Activated T-cell treated with anti-CD3 and anti-CD28 coated beads, Interleukin-2, amount 50 U/mL, for 48 hours (primary cell): ENCODE measurements around the gene SERPIND1.
A peak's percentile ranks its signal among the peaks of the same experiment; 100 is the strongest.
"Not testable (repeated sequence)": the region's sequence is repeated elsewhere in the genome, so short reads cannot be mapped to it uniquely, and the experiment has no call there.

Experiments
- DNase-seq, 2 experiments: peaks; one replicate each; pipeline ENCODE4 v3.0.0-alpha.2; 2020

Gene SERPIND1, protein sequence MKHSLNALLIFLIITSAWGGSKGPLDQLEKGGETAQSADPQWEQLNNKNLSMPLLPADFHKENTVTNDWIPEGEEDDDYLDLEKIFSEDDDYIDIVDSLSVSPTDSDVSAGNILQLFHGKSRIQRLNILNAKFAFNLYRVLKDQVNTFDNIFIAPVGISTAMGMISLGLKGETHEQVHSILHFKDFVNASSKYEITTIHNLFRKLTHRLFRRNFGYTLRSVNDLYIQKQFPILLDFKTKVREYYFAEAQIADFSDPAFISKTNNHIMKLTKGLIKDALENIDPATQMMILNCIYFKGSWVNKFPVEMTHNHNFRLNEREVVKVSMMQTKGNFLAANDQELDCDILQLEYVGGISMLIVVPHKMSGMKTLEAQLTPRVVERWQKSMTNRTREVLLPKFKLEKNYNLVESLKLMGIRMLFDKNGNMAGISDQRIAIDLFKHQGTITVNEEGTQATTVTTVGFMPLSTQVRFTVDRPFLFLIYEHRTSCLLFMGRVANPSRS

GRCh38 chr22:20773793-20774212 lies at the start of gene SERPIND1:
TSS of gene SERPIND1 (plus strand) at chr22:20774113. CDS start at chr22:20779313, 5,200 bp downstream.
- DNase-seq, result no peak

DNA sequence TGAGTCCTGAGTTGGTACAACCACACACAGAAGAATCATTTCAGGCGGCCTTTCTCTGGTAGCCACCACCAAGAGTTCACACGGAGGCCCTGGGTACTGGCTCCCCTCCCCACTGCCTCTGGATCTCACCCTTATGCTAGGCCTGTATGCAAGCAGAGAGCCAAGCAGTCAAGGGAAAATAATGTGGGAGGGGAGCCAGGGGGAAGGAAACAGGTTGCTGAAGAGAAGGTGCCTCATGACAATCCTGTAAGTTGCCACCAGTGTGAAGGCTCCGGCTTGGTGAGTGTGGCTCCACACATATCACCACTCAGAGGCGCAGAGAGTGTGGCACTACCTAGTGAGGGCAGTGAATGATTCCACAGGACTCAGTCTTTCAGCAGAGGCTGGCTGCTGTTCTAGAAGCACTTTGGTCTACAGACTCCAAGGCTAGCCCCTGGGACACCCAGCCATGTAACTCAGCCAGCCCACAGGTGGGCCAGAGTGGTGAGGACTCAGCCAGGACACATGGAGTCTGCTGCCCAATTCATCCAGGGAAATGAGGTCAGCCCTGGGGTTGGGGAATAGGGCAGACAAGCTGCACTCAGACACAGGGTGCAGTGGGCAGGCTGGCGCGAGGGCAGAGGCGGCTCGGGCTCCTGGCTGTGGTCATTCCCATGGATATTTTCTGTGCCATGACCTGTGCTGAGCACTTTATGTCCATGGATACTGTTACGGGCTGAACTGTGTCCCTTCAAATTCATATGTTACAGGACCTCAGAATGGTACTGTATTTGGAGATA lies 49.0 kb upstream of the SERPIND1 start:
- DNase-seq, result no peak

GRCh38 chr22:20725987-20726558 lies 47.8 kb upstream of the SERPIND1 start:
- DNase-seq, result no peak

GRCh38 chr22:20727118-20728015 lies 46.5 kb upstream of the SERPIND1 start:
- DNase-seq, result no peak

DNA sequence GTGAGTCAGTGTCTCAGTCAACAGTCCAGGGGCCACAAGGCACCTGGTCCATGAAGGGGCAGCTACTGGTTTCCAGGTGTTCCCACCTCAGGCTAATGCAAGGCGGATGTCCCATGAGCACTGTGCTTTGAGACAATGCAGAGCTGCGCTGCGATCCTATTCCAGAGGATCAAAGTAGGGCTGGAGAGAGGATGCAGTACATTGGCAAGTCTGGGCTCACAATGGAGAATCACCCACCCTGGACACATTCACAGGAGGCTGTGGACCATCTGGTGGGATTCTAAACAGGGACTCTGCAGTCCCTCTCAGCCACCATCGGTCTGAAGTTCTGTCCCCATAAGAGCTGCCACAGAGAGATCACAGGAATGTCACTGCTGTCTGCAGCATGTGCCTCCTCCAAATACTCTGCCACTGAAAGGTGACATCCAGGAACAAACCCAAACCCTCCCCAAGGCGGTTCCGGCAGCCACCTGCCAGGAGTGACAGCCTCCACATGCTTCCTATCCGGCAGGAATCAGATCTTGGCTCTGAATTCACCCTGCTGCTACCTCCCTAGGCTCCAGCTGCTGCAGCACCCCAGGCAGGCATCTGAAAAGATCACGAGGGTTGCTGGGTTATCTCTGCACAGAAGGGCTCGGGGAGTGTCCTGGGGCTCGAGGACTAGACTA lies 45.3 kb upstream of the SERPIND1 start:
- no peak for DNase-seq

- DNase-seq, result no peak
These were observed 44.7 kb upstream of the SERPIND1 start for GRCh38 chr22:20729194-20729593.

DNA sequence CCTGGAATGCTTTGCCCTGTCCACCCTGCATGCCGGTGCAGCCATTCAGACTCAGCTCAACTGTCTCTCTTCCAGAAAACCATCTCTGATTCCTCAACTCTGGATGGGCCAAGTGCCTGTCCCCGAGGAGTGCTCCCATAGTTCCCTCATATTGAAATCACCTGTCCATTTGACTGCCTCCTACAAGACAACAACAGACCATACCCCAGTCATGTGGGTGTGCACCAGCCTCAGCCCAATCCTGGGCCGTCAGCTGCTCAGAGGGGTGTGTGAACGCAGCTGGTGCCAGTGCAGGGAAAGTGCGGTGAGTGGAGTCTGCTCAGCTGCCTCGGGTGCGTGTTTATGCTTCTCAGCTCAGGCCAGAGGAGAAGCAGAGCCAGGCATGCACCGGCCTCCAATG lies 41.5 kb upstream of the SERPIND1 start:
- not testable (repeated sequence) for DNase-seq

DNA sequence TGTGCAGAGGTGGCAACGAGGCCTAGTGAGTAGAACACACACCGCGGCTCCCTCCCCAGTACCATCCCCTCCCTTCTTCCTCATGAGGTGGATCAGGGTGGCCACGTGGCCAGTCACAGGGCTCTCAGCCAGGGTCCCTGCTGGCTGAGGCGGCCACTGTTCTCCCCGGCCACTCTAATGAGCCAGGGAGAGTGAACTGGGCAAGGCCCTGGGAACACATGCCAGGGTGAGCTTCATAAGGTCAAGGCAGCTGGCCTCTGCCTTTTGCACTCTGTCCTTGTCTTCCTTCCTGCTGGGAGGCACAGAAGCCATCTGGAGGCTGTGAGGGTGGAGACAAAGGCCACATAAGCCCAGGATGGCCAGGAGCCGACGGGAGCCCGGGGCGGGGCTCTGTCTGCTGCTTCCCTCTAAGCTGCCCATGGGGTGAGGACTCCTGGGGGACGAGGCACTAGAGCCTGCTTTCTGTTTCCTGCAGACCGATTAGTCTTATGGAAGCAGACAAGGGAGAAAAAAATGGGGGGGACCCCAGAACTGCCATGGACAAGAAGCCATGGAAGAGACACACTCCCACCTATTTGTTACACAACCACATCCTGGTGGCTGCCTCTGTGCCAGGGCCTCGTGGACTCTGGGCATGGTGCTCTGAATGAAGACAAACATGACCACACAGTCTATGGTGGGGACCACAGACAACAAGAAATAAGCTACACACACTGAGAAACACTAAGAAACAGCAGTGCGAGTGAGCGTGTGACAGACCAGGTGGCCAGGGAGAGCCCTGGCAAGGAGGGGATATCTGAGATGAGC lies 38.4 kb upstream of the SERPIND1 start:
- not testable (repeated sequence) for DNase-seq

DNA sequence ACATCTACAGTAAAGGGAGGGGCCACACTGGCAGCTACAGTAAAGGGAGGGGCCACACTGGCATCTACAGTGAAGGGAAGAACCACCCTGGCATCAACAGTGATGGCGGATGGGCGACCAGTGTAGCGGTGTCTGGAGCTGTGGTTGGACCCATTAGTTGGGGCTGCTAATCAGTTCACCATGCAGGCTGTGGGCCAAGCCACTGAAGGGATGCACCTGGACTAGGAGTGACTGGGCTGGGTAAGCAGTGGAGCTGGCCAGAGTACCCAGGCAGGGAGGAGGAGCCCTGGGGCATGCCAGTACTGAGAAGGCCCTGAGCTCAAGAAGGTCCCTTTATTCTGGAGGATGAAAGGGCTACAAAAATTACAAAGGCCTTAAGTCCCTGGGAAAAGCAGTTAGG lies 37.0 kb upstream of the SERPIND1 start:
- not testable (repeated sequence) for DNase-seq

GRCh38 chr22:20738394-20739089 lies 35.4 kb upstream of the SERPIND1 start:
- DNase-seq, result no peak

DNA sequence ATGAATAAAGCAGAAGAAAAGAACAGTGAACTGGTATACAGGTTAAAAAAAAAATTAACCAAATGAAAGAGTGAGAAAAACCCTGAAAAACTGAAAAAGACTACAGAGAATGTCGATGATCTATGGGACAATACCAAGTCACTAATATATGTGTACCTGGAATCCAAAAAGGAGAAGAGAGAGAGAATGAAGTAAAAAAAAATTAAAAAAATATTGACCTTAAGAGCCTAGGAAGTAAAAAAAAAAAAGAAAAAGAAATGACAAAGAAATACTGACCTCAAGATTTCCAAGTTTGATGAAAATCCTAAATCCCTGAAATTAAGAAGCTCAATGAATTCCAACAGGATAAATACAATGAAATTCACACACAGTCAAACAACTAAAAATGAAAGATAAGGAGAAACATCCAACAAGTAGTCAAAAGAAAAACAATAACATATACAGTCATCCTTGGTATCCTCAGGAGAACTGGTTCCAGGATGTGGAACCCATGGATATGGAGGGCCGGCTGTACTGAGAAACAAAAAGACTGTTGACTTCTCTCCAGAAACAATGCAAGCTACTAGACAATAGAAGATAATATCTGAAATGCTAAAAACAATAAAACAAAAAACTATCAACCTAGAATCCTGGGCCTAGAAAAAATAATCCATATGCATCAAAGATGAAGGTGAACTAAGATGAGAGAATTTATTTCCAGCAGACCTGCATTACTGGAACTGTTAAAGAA lies 33.5 kb upstream of the SERPIND1 start:
- DNase-seq, result no peak

GRCh38 chr22:20741008-20741633 lies 32.8 kb upstream of the SERPIND1 start:
- DNase-seq, result no peak

- DNase-seq, result peak; percentile 47 to 54
These were observed 32.0 kb upstream of the SERPIND1 start for GRCh38 chr22:20741634-20742581.

- DNase-seq, result no peak
These were observed 31.1 kb upstream of the SERPIND1 start for GRCh38 chr22:20742764-20743163.

DNA sequence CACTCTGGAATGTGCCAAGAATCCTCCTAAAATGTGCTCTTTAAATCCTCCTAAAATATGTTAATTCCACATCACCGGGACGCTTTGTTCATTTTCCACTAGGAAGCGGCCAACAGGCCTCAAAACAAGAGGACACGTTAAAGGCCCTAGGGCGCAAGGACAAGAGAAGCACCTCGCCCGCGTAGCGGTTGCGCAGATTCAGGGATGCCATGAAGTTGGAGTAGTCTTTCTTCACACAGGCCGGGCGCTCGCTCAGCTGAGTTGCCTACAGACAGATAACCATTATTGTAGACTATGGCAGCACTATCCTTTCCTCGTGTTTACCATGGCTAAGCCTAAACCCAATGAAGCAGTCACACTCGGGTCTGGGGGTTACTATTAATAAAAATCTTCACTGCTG lies 29.5 kb upstream of the SERPIND1 start:
- no peak for DNase-seq

DNA sequence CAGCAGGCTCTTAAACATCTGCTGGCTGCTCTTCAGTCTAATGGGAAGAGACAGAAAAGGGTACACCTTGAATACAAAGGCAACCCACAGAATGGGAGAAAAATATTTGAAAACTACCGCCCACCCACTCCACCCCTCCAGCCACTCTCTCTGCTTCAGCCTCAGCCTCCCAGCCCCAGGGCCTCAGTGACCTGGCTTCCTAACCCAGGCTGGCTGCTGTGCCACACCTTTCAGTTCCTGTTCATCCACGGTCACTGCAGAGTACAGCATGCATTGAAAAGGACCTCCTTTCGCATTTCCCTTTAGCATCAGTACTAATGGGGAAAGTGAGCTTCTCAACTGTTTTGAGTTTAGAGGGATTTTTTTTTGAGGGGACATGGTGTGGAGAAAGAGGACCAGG lies 28.8 kb upstream of the SERPIND1 start:
- no peak for DNase-seq

DNA sequence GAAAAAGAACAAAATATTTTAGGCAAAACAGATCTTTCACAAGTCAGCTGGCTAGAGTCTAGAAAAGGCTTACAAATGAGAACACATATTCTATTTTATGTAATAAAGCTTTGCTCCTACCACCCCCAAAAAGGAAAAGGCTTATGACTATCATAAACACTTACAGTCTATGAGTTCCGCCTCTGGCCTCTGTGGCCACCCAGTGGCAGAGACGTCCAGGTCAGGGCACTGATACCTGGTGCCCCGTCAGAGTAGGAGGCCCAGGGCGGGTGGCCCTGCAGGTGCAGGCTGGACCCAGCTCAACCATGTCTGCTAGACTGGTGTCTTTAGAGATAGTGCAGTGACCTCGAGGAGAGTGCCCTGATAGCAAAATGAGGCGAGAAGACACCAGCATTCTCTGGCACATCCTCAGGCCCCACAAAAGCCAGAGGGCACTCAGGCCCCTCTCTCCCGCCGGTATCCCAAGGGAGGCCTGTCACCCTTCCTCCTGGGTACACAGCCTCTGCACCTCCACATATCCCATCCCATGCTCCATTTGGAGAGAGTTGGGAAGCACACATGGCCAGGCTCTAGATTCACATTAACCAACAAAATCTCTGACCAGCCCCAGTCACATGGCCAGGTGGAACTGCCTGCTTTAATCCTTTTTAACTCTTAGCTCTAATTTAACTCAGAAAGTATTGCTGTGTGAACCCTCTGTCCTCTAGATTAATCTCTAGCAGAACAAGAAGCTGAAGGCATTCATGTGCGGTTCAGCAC lies 27.3 kb upstream of the SERPIND1 start:
- DNase-seq, result no peak
